Measurements from ENCODE around the gene FN3KRP. TPM values are rescaled to one million over a fixed set of nuclear protein-coding genes. Genes with fewer than 3 reads are reported as not detected.

The FN3KRP gene
- total and polyA plus RNA-seq, 2 of the 13 experiments (the other 11 are each of a cell fraction or from before 2014, with no cell fraction given), result 22.4 to 28.2 TPM

DNA sequence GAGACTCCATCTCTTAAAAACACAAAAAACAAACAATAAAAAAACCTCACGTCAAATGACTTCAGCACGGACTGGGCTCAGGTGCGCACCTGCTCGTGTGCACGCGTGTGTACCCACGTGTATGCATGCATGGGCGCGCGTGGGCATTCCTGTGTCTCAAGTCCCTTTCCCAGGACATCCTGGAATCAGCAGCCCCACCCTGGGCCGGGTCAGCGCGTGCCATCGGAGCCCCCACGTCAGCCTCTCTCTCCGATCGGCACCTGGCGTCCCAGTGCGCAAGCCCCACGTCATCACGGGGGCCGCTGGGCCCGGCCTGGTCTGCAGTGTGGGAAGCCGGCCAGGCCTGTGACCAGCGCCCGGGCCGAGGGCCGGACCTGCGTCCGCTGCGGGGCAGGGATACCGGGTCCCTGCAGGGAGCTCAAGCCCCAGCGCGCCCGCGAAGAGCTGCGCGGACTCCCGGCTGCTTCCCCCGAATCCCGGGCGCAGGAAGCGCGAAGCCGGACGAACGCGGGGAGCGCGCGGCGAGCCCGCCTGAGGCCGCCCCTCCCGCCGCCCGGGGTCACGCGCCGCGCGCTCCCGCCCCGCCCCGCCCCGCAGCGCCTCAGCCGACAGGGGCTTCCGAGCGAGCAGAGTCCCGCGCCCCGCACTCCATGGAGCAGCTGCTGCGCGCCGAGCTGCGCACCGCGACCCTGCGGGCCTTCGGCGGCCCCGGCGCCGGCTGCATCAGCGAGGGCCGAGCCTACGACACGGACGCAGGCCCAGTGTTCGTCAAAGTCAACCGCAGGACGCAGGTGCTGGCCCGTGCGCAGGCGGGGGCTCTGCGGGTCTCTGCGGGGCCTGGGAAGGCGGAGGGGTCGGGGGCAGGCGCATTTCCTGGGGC lies 18.7 kb downstream of the FN3KRP start, which contains the start of gene FN3K (continued):
- TF ChIP-seq, protein P1, sequence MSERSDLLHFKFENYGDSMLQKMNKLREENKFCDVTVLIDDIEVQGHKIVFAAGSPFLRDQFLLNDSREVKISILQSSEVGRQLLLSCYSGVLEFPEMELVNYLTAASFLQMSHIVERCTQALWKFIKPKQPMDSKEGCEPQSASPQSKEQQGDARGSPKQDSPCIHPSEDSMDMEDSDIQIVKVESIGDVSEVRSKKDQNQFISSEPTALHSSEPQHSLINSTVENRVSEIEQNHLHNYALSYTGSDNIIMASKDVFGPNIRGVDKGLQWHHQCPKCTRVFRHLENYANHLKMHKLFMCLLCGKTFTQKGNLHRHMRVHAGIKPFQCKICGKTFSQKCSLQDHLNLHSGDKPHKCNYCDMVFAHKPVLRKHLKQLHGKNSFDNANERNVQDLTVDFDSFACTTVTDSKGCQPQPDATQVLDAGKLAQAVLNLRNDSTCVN (CRISPR knock-in tag; IDR thresholded peaks at IDR 0.05; ENCODE audit: borderline replicate concordance), result 0 out of 2 replicates have a peak, but pooled peaks have one; percentile 23
- TF ChIP-seq ZNF3 (CRISPR knock-in tag; IDR thresholded peaks at IDR 0.05) (no peak), MIER2 (CRISPR knock-in tag; IDR thresholded peaks at IDR 0.05) (no peak), BRCA1 (CRISPR knock-in tag; IDR thresholded peaks at IDR 0.05) (0 out of 2 replicates have a peak, but pooled peaks have one; percentile 51), ZNF337 (CRISPR knock-in tag; IDR thresholded peaks at IDR 0.05; ENCODE audit: borderline replicate concordance, low read depth) (peak; percentile 91; the same call in 1 of the 2 replicates), AHR (CRISPR knock-in tag; IDR thresholded peaks at IDR 0.05) (0 out of 2 replicates have a peak, but pooled peaks have one; percentile 19), PAF1 (CRISPR knock-in tag; IDR thresholded peaks at IDR 0.05) (no peak), ZNF572 (CRISPR knock-in tag; IDR thresholded peaks at IDR 0.05) (0 out of 2 replicates have a peak, but pooled peaks have one; percentile 27), JUND (CRISPR knock-in tag; IDR thresholded peaks at IDR 0.05) (0 out of 2 replicates have a peak, but pooled peaks have one; percentile 39), ZNF124 (CRISPR knock-in tag; IDR thresholded peaks at IDR 0.05) (0 out of 2 replicates have a peak, but pooled peaks have one; percentile 21), POLR2A (IDR thresholded peaks at IDR 0.05; ENCODE audit: insufficient read depth in 1 of 2, low read depth in 2 of 2, low read length in 2 of 2) (peak; percentile 67 to 91), ZNF329 (CRISPR knock-in tag; IDR thresholded peaks at IDR 0.05; ENCODE audit: low read depth) (peak; percentile 27; the same call in 1 of the 2 replicates), TBX2 (CRISPR knock-in tag; IDR thresholded peaks at IDR 0.05; ENCODE audit: borderline replicate concordance) (peak; percentile 41; the same call in 1 of the 2 replicates), ZBTB7A (CRISPR knock-in tag; IDR thresholded peaks at IDR 0.05) (0 out of 2 replicates have a peak, but pooled peaks have one; percentile 33), ZBTB20 (CRISPR knock-in tag; IDR thresholded peaks at IDR 0.05; ENCODE audit: borderline replicate concordance, low read depth) (no peak), ZNF577 (CRISPR knock-in tag; IDR thresholded peaks at IDR 0.05; ENCODE audit: borderline replicate concordance, low read depth) (no peak)
- TF ChIP-seq, protein P2, sequence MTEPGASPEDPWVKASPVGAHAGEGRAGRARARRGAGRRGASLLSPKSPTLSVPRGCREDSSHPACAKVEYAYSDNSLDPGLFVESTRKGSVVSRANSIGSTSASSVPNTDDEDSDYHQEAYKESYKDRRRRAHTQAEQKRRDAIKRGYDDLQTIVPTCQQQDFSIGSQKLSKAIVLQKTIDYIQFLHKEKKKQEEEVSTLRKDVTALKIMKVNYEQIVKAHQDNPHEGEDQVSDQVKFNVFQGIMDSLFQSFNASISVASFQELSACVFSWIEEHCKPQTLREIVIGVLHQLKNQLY (CRISPR knock-in tag; IDR thresholded peaks at IDR 0.05), result 0 out of 2 replicates have a peak, but pooled peaks have one; percentile 37
- TF ChIP-seq, protein P3, sequence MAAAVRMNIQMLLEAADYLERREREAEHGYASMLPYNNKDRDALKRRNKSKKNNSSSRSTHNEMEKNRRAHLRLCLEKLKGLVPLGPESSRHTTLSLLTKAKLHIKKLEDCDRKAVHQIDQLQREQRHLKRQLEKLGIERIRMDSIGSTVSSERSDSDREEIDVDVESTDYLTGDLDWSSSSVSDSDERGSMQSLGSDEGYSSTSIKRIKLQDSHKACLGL (CRISPR knock-in tag; IDR thresholded peaks at IDR 0.05), result peak; percentile 71; the same call in 1 of the 2 replicates
- TF ChIP-seq, protein P4, sequence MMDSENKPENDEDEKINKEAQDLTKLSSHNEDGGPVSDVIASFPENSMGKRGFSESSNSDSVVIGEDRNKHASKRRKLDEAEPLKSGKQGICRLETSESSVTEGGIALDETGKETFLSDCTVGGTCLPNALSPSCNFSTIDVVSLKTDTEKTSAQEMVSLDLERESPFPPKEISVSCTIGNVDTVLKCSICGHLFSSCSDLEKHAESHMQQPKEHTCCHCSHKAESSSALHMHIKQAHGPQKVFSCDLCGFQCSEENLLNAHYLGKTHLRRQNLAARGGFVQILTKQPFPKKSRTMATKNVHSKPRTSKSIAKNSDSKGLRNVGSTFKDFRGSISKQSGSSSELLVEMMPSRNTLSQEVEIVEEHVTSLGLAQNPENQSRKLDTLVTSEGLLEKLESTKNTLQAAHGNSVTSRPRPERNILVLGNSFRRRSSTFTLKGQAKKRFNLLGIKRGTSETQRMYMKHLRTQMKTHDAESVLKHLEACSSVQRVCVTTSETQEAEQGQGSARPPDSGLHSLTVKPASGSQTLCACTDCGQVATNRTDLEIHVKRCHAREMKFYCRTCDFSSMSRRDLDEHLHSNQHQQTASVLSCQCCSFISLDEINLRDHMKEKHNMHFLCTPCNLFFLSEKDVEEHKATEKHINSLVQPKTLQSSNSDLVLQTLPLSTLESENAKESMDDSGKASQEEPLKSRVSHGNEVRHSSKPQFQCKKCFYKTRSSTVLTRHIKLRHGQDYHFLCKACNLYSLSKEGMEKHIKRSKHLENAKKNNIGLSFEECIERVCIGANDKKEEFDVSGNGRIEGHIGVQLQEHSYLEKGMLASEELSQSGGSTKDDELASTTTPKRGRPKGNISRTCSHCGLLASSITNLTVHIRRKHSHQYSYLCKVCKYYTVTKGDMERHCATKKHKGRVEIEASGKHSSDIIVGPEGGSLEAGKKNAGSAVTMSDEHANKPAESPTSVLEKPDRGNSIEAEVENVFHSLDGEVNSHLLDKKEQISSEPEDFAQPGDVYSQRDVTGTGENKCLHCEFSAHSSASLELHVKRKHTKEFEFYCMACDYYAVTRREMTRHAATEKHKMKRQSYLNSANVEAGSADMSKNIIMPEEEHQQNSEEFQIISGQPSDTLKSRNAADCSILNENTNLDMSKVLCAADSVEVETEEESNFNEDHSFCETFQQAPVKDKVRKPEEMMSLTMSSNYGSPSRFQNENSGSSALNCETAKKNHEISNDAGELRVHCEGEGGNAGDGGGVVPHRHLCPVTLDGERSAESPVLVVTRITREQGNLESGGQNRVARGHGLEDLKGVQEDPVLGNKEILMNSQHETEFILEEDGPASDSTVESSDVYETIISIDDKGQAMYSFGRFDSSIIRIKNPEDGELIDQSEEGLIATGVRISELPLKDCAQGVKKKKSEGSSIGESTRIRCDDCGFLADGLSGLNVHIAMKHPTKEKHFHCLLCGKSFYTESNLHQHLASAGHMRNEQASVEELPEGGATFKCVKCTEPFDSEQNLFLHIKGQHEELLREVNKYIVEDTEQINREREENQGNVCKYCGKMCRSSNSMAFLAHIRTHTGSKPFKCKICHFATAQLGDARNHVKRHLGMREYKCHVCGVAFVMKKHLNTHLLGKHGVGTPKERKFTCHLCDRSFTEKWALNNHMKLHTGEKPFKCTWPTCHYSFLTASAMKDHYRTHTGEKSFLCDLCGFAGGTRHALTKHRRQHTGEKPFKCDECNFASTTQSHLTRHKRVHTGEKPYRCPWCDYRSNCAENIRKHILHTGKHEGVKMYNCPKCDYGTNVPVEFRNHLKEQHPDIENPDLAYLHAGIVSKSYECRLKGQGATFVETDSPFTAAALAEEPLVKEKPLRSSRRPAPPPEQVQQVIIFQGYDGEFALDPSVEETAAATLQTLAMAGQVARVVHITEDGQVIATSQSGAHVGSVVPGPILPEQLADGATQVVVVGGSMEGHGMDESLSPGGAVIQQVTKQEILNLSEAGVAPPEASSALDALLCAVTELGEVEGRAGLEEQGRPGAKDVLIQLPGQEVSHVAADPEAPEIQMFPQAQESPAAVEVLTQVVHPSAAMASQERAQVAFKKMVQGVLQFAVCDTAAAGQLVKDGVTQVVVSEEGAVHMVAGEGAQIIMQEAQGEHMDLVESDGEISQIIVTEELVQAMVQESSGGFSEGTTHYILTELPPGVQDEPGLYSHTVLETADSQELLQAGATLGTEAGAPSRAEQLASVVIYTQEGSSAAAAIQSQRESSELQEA (CRISPR knock-in tag; IDR thresholded peaks at IDR 0.05; ENCODE audit: not compliant biosample characterization), result peak; percentile 18
